Vagina (tissue), 2 donors: ENCODE data around the gene ENTPD5. TPM values are rescaled to one million over a fixed set of nuclear protein-coding genes. Genes with fewer than 3 reads are reported as not detected.

Source experiments
- DNase-seq, 2 donors: peaks; one replicate each; pipeline ENCODE4 v3.0.0-alpha.2; 2017; ENCODE audit errors: extremely low spot score in 2 of 2
- H3K27ac ChIP-seq: fragments of 200-600 bp; sonication (generic); one replicate; pipeline ENCODE4 v1.5.1; 2019
- H3K27me3 ChIP-seq: fragments of 200-600 bp; sonication (generic); one replicate; pipeline ENCODE4 v1.5.1; 2019
- H3K36me3 ChIP-seq, 2 donors: fragments of 200-600 bp; sonication (generic); one replicate each; pipeline ENCODE4 v1.5.1; 2017 to 2019
- H3K4me1 ChIP-seq: fragments of 200-600 bp; sonication (generic); one replicate; pipeline ENCODE4 v1.5.1; 2019
- H3K4me3 ChIP-seq, 2 donors: fragments of 200-600 bp; sonication (generic); 1 replicate in 1 of 2; 2 replicates in 1 of 2; pipeline ENCODE4 v1.5.1; 2016 to 2019
- H3K9me3 ChIP-seq: fragments of 200-600 bp; sonication (generic); one replicate; pipeline ENCODE4 v1.5.1; 2019
- POLR2A ChIP-seq, 2 donors: fragments of 450-650 bp; IDR thresholded peaks; one replicate each; pipeline ENCODE4 v1.6.1; 2017; ENCODE audit warnings: antibody characterized with exemption in 2 of 2, mild to moderate bottlenecking in 2 of 2, moderate library complexity in 2 of 2
- POLR2AphosphoS5 ChIP-seq, 2 donors: sonication (generic); formaldehyde crosslinking; IDR thresholded peaks; one replicate each; pipeline ENCODE4 v1.9.0; 2017; ENCODE audit warnings: antibody characterized with exemption in 2 of 2, mild to moderate bottlenecking in 2 of 2, low read depth in 1 of 2; ENCODE audit not compliant: insufficient read depth in 1 of 2
- intact Hi-C: fragments of 100-400 bp; cut with DNase I; formaldehyde crosslinking; loops from one replicate; pipeline ENCODE4 v1.15.1; 2023
- small RNA-seq: library from RNA; depleted of rRNA; stranded (forward); fragments of <200 nt; gene quantifications from one replicate; pipeline ENCODE3, GENCODE V24; 2016
- total RNA-seq: library from RNA; depleted of rRNA; stranded (reverse); fragments of >200 nt; gene quantifications from one replicate; pipeline ENCODE4 v1.2.3, GENCODE V29; 2016
- TF ChIP-seq, protein P1 (sequence below), 3 experiments: fragments of 450-650 bp in 2 of 3; fragments of 200-600 bp in 1 of 3; sonication (generic) in 1 of 3; IDR thresholded peaks; one replicate each; pipeline ENCODE4 v1.5.1; 2017 to 2019; ENCODE audit warnings: antibody characterized with exemption in 3 of 3, mild to moderate bottlenecking in 2 of 3, moderate library complexity in 2 of 3

Gene ENTPD5
- total RNA-seq, 1 donor from 2014 or later = 8.6 TPM

DNA sequence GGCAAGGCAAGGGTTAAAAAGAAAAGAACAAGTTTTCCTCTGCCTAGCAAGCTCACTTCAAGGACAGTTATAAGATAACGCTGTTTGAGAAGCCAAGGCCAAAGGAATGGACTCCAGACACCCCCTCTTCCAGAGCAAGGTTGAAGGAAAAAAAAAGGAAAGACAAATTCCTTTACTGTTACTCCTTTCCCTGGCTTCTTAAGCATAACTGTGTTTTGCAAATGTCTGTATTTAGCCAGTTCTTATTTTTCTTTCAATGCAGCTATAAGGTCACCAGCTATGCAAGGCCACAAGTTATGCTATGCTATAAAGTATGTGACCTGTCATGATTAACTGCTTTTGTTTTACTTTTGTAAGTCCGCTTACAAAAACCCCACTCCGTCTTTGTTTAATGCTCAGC, 105.8 kb downstream of the ENTPD5 start:
- Histone ChIP-seq H3K36me3 (peaks cover 5 to 51% of the 10 kb centered on the region in 2 donors), H3K27me3 (no peaks in the 10 kb centered on the region), H3K9me3 (no peaks in the 10 kb centered on the region), H3K27ac (no peak overlapping the region), H3K4me1 (no peaks in the 10 kb centered on the region), H3K4me3 (no peak overlapping the region)
- intact Hi-C loops = no loop called here
- DNase-seq = no peak
- TF ChIP-seq, protein P1, sequence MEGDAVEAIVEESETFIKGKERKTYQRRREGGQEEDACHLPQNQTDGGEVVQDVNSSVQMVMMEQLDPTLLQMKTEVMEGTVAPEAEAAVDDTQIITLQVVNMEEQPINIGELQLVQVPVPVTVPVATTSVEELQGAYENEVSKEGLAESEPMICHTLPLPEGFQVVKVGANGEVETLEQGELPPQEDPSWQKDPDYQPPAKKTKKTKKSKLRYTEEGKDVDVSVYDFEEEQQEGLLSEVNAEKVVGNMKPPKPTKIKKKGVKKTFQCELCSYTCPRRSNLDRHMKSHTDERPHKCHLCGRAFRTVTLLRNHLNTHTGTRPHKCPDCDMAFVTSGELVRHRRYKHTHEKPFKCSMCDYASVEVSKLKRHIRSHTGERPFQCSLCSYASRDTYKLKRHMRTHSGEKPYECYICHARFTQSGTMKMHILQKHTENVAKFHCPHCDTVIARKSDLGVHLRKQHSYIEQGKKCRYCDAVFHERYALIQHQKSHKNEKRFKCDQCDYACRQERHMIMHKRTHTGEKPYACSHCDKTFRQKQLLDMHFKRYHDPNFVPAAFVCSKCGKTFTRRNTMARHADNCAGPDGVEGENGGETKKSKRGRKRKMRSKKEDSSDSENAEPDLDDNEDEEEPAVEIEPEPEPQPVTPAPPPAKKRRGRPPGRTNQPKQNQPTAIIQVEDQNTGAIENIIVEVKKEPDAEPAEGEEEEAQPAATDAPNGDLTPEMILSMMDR (IDR thresholded peaks at IDR 0.05) = no peak
- TF ChIP-seq POLR2A (IDR thresholded peaks at IDR 0.05) (no peak), POLR2AphosphoS5 (IDR thresholded peaks at IDR 0.05; ENCODE audit: insufficient read depth in 1 of 2, low read depth in 1 of 2) (no peak)

DNA sequence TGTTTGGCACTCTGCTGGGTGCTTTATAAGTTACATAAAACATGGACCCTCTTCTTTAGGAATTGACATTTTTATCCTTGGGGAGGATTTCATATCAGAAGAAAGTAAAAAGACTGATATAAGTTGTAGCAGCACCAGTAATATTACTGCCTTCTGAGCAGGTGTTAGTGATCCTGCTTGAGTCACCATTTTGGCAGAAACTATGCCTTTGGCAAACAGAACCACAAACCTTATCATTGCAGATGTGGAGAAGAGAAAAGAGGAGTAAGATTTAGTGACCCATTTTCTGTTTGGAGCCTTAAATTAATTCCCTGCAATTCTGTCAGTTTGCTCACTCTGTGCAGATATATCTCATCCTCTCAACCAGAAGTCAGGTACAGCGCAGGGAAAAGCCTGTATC, 109.4 kb downstream of the ENTPD5 start:
- no peaks in the 10 kb centered on the region for H3K4me1 ChIP-seq
- intact Hi-C loops = no loop called here
- H3K36me3 ChIP-seq = peaks cover 5 to 83% of the 10 kb centered on the region in 2 donors

More for the DNA sequence above, 109.4 kb downstream of the ENTPD5 start:
- no peak overlapping the region for H3K27ac ChIP-seq
- TF ChIP-seq POLR2AphosphoS5 (IDR thresholded peaks at IDR 0.05; ENCODE audit: insufficient read depth in 1 of 2, low read depth in 1 of 2) = no peak
- TF ChIP-seq, protein P1 (IDR thresholded peaks at IDR 0.05) = no peak
- no peak for TF ChIP-seq POLR2A (IDR thresholded peaks at IDR 0.05)
- H3K27me3 ChIP-seq = no peaks in the 10 kb centered on the region
- DNase-seq = no peak
- no peaks in the 10 kb centered on the region for H3K9me3 ChIP-seq
- H3K4me3 ChIP-seq = no peak overlapping the region

Small RNAs within 50 kb of the gene (small RNA-seq; reads per million reads assigned to genes)
- not detected for gene AC005480.2

Other genes with a start within 250 kb of the ENTPD5 start
- 5.6 TPM for gene PTGR2, start 167.5 kb downstream of the ENTPD5 start, total RNA-seq
- 36.6 TPM for gene ZNF410, start 132.4 kb downstream of the ENTPD5 start, total RNA-seq
- 5.2 TPM for gene FAM161B, start 69.2 kb downstream of the ENTPD5 start, total RNA-seq
- 27.3 TPM for gene COQ6, start 69.0 kb downstream of the ENTPD5 start, total RNA-seq
- gene BBOF1, start 61 bp upstream of the ENTPD5 start, total RNA-seq = 5.6 TPM
- 20.9 TPM for gene ALDH6A1, start 65.2 kb upstream of the ENTPD5 start, total RNA-seq
- 5.9 TPM for gene LIN52, start 65.7 kb upstream of the ENTPD5 start, total RNA-seq
- gene VSX2, start 220.2 kb upstream of the ENTPD5 start, total RNA-seq = not detected